AG10803 (cell line): Measurements from ENCODE around the gene COL23A1.

Experiments used
- DNase-seq: peaks from one replicate; pipeline ENCODE4 v3.0.0; 2010; ENCODE audit warnings: low read depth
- H3K4me3 ChIP-seq: 2 replicates; pipeline ENCODE4 v1.5.1; 2011; ENCODE audit warnings: mild to moderate bottlenecking, low read length, control low read depth
- TF ChIP-seq, protein P1 (sequence below): conservative IDR thresholded peaks from 2 replicates; pipeline ENCODE4 v1.5.1; 2011; ENCODE audit warnings: mild to moderate bottlenecking, low read length, control low read depth, inconsistent platforms

COL23A1 gene

DNA sequence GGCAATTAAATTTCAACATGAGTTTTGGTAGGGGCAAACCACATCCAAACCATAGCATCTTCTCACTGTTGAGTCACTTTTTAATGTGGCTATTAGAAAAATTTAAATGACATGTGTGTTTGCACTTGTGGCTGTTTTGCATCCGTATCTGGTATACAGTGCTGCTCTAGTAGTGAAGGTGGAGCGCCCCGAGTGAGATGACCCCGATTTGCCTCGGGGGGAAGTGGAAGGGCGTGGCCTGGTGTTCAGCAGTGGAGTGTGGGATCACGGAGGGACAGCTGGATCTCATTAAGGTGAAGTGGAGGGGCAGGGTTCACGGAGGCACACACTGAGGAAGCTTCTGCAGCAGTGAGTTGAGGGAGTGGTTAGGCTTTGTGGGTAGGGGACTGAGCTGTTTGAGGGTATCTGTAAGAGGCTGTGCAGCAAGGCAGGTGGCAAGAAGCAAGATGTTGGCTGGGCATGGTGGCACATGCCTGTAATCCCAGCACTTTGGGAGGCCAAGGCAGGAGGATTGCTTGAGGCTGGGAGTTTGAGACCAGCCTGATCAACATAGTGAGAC, 396.9 kb downstream of the COL23A1 start:
- no peak for DNase-seq
- H3K4me3 ChIP-seq, result no peak overlapping the region
- TF ChIP-seq, protein P1, sequence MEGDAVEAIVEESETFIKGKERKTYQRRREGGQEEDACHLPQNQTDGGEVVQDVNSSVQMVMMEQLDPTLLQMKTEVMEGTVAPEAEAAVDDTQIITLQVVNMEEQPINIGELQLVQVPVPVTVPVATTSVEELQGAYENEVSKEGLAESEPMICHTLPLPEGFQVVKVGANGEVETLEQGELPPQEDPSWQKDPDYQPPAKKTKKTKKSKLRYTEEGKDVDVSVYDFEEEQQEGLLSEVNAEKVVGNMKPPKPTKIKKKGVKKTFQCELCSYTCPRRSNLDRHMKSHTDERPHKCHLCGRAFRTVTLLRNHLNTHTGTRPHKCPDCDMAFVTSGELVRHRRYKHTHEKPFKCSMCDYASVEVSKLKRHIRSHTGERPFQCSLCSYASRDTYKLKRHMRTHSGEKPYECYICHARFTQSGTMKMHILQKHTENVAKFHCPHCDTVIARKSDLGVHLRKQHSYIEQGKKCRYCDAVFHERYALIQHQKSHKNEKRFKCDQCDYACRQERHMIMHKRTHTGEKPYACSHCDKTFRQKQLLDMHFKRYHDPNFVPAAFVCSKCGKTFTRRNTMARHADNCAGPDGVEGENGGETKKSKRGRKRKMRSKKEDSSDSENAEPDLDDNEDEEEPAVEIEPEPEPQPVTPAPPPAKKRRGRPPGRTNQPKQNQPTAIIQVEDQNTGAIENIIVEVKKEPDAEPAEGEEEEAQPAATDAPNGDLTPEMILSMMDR, result no peak

DNA sequence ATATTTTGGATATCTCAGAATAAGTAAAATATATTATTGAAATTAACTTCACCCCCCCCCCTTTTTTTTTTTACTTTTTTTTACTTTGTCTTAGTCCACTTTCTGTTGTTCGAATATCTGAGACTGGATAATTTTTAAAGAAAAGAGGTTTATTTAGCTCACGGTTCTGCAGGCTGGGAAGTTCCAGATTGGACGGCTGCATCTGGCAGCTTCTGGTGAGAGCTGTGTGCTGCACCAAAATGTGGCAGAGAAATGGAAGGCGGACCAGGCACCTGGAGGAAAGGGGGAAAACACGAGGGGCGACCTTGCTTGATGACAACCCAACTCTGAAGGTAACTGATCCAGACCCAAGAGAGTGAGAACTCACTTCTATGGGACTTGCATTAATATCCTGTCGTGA, 397.4 kb downstream of the COL23A1 start:
- no peak for DNase-seq
- TF ChIP-seq, protein P1, result no peak
- no peak overlapping the region for H3K4me3 ChIP-seq

DNA sequence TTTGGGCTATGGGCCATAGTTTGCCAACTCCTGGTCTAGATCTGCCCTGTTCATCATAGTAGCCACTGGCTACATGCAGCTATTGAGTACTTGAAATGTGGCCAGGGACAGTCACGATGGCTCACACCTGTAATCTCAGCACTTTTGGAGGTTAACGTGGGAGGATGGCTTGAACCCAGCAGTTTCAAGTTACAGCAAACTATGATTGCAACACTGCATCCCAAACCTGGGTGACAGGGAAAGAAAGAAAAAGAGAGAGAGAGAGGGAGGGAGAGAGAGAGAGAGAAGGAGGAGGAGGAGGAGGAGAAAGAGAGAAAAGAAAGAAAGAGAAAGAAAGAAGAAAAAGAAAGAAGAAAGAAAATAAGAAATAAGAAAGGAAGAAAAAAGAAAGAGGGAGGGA, 397.9 kb downstream of the COL23A1 start:
- DNase-seq, result no peak
- H3K4me3 ChIP-seq, result no peak overlapping the region
- TF ChIP-seq, protein P1, result no peak

DNA sequence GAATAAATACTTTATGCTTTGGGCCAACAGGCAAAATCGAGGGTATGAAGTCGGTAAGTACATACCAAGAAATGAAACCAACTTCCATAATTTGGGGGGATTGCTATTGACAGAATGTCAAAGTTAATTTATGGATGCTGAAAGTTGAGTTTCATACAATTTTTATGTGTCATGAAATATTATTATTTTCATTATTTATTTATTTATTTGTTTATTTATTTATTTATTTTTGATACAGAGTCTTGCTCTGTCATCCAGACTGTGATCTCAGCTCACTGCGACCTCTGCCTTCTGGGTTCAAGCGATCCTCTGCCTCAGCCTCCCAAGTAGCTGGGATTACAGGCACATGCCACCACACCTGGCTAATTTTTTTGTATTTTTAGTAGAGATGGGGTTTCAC, 398.5 kb downstream of the COL23A1 start:
- TF ChIP-seq, protein P1, result no peak
- no peak overlapping the region for H3K4me3 ChIP-seq
- no peak for DNase-seq

DNA sequence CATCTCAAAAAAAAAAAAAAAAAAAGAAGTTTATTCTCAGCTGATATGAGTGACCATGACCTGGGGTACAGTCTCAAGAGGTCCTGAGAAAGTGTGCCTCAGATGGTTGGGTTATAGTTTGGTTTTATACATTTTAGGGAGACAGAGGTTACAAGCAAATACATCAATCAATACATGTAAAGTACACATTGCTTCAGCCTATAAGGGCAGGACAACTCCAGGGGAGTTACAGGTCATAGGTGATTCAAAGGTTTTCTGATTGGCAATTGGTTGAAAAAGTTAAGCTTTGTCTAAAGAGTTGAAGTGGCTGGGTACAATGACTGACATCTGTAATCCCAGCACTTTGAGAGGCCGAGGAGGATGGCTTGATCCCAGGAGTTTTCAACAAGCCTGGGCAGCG, 400.8 kb downstream of the COL23A1 start:
- TF ChIP-seq, protein P1, result no peak

More for the DNA sequence above, 400.8 kb downstream of the COL23A1 start:
- H3K4me3 ChIP-seq, result no peak overlapping the region
- DNase-seq, result no peak
